ENCODE measurements around the gene RRAGD. TPM values are rescaled to one million over a fixed set of nuclear protein-coding genes. Genes with fewer than 3 reads are reported as not detected.

RRAGD gene
- total RNA-seq, 1 experiment from 2014 or later = not detected

- POLR2A ChIA-PET (ENCODE audit: unreplicated experiment) = no interaction called here
- no peaks in the 10 kb centered on the region for H3F3A ChIP-seq (ENCODE audit: insufficient read depth, low read depth)
- H3K27ac ChIP-seq = no peak overlapping the region
- no peaks in the 10 kb centered on the region for H3K9me3 ChIP-seq (ENCODE audit: insufficient read depth, low read depth)
- H3K4me2 ChIP-seq = no peak overlapping the region
- no TSS peak for BruUV-seq (replicated peaks)
- H4K20me1 ChIP-seq (ENCODE audit: insufficient read depth) = no peaks in the 10 kb centered on the region
- intact Hi-C loops (cut with micrococcal nuclease; ENCODE audit: unreplicated experiment) = no loop called here
- no peak for DNase-seq
- H3K4me3 ChIP-seq = no peak overlapping the region
- no peaks in the 10 kb centered on the region for H3K36me3 ChIP-seq (ENCODE audit: low read depth)
- no peaks in the 10 kb centered on the region for H3K9me2 ChIP-seq (ENCODE audit: insufficient read depth)
- no peaks in the 10 kb centered on the region for H3K4me1 ChIP-seq (replicated peaks; ENCODE audit: insufficient read depth)
- TF ChIP-seq EZH2 (IDR thresholded peaks at IDR 0.05; ENCODE audit: low read depth) (no peak), CTCF (conservative IDR thresholded peaks at IDR 0.05) (no peak)
- no peaks in the 10 kb centered on the region for H3K27me3 ChIP-seq (ENCODE audit: insufficient read depth, low read depth)
- CTCF ChIA-PET = no interaction called here
- H3K79me2 ChIP-seq (ENCODE audit: low read depth) = no peaks in the 10 kb centered on the region
- no peak overlapping the region for H2AFZ ChIP-seq
Observed at GRCh38 chr6:89452281-89452680, 40.2 kb upstream of the RRAGD start.

GRCh38 chr6:89449193-89449592 lies 37.1 kb upstream of the RRAGD start:
- BruUV-seq (replicated peaks) = no TSS peak
- H2AFZ ChIP-seq = no peak overlapping the region

GRCh38 chr6:89443658-89444057 lies 31.6 kb upstream of the RRAGD start:
- Histone ChIP-seq H4K20me1 (ENCODE audit: insufficient read depth) (no peaks in the 10 kb centered on the region), H3K4me1 (replicated peaks; ENCODE audit: insufficient read depth) (no peaks in the 10 kb centered on the region), H3K36me3 (ENCODE audit: low read depth) (no peaks in the 10 kb centered on the region), H3K79me2 (ENCODE audit: low read depth) (no peaks in the 10 kb centered on the region), H3K9me3 (ENCODE audit: insufficient read depth, low read depth) (no peaks in the 10 kb centered on the region), H2AFZ (no peak overlapping the region), H3K9me2 (ENCODE audit: insufficient read depth) (no peaks in the 10 kb centered on the region), H3K4me3 (no peak overlapping the region), H3K4me2 (no peak overlapping the region), H3K27me3 (ENCODE audit: insufficient read depth, low read depth) (no peaks in the 10 kb centered on the region), H3K27ac (no peak overlapping the region), H3F3A (ENCODE audit: insufficient read depth, low read depth) (no peaks in the 10 kb centered on the region)
- no TSS peak for BruUV-seq (replicated peaks)
- ChIA-PET POLR2A (ENCODE audit: unreplicated experiment) (interaction anchor here (0.6 kb wide), 1 partner anchor 145 kb away, joined by 19 read pairs; no protein-coding TSS in a partner anchor), CTCF (no interaction called here)
- TF ChIP-seq EZH2 (IDR thresholded peaks at IDR 0.05; ENCODE audit: low read depth) (no peak), CTCF (conservative IDR thresholded peaks at IDR 0.05) (no peak)
- intact Hi-C loops (cut with micrococcal nuclease; ENCODE audit: unreplicated experiment) = no loop called here
- DNase-seq = no peak

More at GRCh38 chr6:89449193-89449592, 37.1 kb upstream of the RRAGD start:
- Histone ChIP-seq H3K36me3 (ENCODE audit: low read depth) (no peaks in the 10 kb centered on the region), H3K79me2 (ENCODE audit: low read depth) (no peaks in the 10 kb centered on the region), H3K9me3 (ENCODE audit: insufficient read depth, low read depth) (no peaks in the 10 kb centered on the region), H3K4me1 (replicated peaks; ENCODE audit: insufficient read depth) (no peaks in the 10 kb centered on the region), H3K9me2 (ENCODE audit: insufficient read depth) (no peaks in the 10 kb centered on the region), H3K4me3 (no peak overlapping the region), H4K20me1 (ENCODE audit: insufficient read depth) (no peaks in the 10 kb centered on the region), H3F3A (ENCODE audit: insufficient read depth, low read depth) (no peaks in the 10 kb centered on the region), H3K4me2 (no peak overlapping the region), H3K27ac (no peak overlapping the region), H3K27me3 (ENCODE audit: insufficient read depth, low read depth) (no peaks in the 10 kb centered on the region)
- CTCF ChIA-PET = no interaction called here
- TF ChIP-seq CTCF (conservative IDR thresholded peaks at IDR 0.05) (no peak), EZH2 (IDR thresholded peaks at IDR 0.05; ENCODE audit: low read depth) (no peak)
- POLR2A ChIA-PET (ENCODE audit: unreplicated experiment) = no interaction called here
- intact Hi-C loops (cut with micrococcal nuclease; ENCODE audit: unreplicated experiment) = no loop called here
- DNase-seq = no peak

Measured in PC-9 (cell line).